Neural cell (in vitro differentiated cells): Measurements from ENCODE around the gene C16orf74. TPM values are rescaled to one million over a fixed set of nuclear protein-coding genes. Genes with fewer than 3 reads are reported as not detected.

ENCODE experiments used
- H2AFZ ChIP-seq: fragments of 200-600, 300-800 bp; sonication (generic), shearing (Covaris generic); 2 replicates; pipeline ENCODE4 v1.6.0; 2014; ENCODE audit warnings: low read depth, mild to moderate bottlenecking, antibody characterized with exemption, low read length, moderate library complexity
- H3F3A ChIP-seq: fragments of 200-600 bp; shearing (Covaris generic); 2 replicates; pipeline ENCODE4 v1.6.1; 2016; ENCODE audit warnings: mild to moderate bottlenecking, moderate library complexity, mixed read lengths, antibody characterized with exemption, low read length; ENCODE audit not compliant: insufficient read depth, poor library complexity, severe bottlenecking
- H3K27ac ChIP-seq: fragments of 200-600, 300-800 bp; sonication (generic), shearing (Covaris generic); 2 replicates; pipeline ENCODE4 v1.5.1; 2014; ENCODE audit warnings: mild to moderate bottlenecking, low read length, moderate library complexity
- H3K27me3 ChIP-seq: fragments of 300-800, 200-600 bp; sonication (generic), shearing (Covaris generic); 2 replicates; pipeline ENCODE4 v1.6.0; 2014; ENCODE audit warnings: mild to moderate bottlenecking, low read depth, low read length, moderate library complexity; ENCODE audit not compliant: insufficient read depth
- H3K36me3 ChIP-seq: fragments of 300-800, 200-600 bp; sonication (generic), shearing (Covaris generic); 2 replicates; pipeline ENCODE4 v1.5.1; 2014; ENCODE audit warnings: mild to moderate bottlenecking, antibody characterized with exemption, low read length, moderate library complexity; ENCODE audit not compliant: insufficient read depth
- H3K4me2 ChIP-seq: fragments of 300-800, 200-600 bp; sonication (generic), shearing (Covaris generic); 2 replicates; pipeline ENCODE4 v1.6.0; 2014; ENCODE audit warnings: mild to moderate bottlenecking, low read length
- H3K4me3 ChIP-seq: fragments of 300-800, 200-600 bp; sonication (generic), shearing (Covaris generic); 2 replicates; pipeline ENCODE4 v1.5.1; 2014; ENCODE audit warnings: mild to moderate bottlenecking, low read length, moderate library complexity
- H3K79me2 ChIP-seq: fragments of 200-600 bp; shearing (Covaris generic); replicated peaks from 2 replicates; pipeline ENCODE4 v1.6.0; 2014; ENCODE audit warnings: mild to moderate bottlenecking, low read length, moderate library complexity; ENCODE audit not compliant: insufficient read depth
- H3K9ac ChIP-seq: fragments of 300-800, 200-600 bp; sonication (generic), shearing (Covaris generic); 2 replicates; pipeline ENCODE4 v1.6.1; 2016; ENCODE audit warnings: mild to moderate bottlenecking, low read length, mixed read lengths
- H3K9me2 ChIP-seq: fragments of 200-600 bp; shearing (Covaris generic); 2 replicates; pipeline ENCODE4 v1.6.1; 2016; ENCODE audit warnings: mild to moderate bottlenecking, low read length, mixed read lengths; ENCODE audit not compliant: insufficient read depth
- H3K9me3 ChIP-seq: fragments of 200-600, 300-800 bp; sonication (generic), shearing (Covaris generic); 2 replicates; pipeline ENCODE4 v1.6.1; 2016; ENCODE audit warnings: mild to moderate bottlenecking, mixed run types, low read length, moderate library complexity, mixed read lengths
- H4K20me1 ChIP-seq: fragments of 200-600 bp; shearing (Covaris generic); 2 replicates; pipeline ENCODE4 v1.6.1; 2016; ENCODE audit warnings: mild to moderate bottlenecking, mixed run types; ENCODE audit not compliant: insufficient read depth
- CTCF ChIP-seq: fragments of 450-650 bp; IDR thresholded peaks from 2 replicates; pipeline ENCODE4 v1.5.1; 2014; ENCODE audit warnings: antibody characterized with exemption, mild to moderate bottlenecking, moderate library complexity; ENCODE audit not compliant: poor library complexity, severe bottlenecking
- EP300 ChIP-seq: fragments of 450-650 bp; conservative IDR thresholded peaks from 2 replicates; pipeline ENCODE4 v1.6.1; 2014; ENCODE audit warnings: antibody characterized with exemption, mild to moderate bottlenecking, moderate library complexity; ENCODE audit not compliant: poor library complexity, severe bottlenecking
- EZH2 ChIP-seq: fragments of 200-600, 300-800 bp; shearing (Covaris generic), sonication (generic); IDR thresholded peaks from 2 replicates; pipeline ENCODE4 v1.6.1; 2014; ENCODE audit warnings: antibody characterized with exemption, low read length, borderline replicate concordance, mild to moderate bottlenecking; ENCODE audit not compliant: insufficient read depth, poor library complexity, severe bottlenecking
- MXI1 ChIP-seq: fragments of 450-650 bp; conservative IDR thresholded peaks from 2 replicates; pipeline ENCODE4 v1.6.1; 2014; ENCODE audit warnings: antibody characterized with exemption, mild to moderate bottlenecking; ENCODE audit not compliant: poor library complexity, severe bottlenecking
- POLR2AphosphoS5 ChIP-seq: IDR thresholded peaks from 2 replicates; pipeline ENCODE4 v1.6.1; 2012
- RAD21 ChIP-seq: fragments of 450-650 bp; conservative IDR thresholded peaks from 2 replicates; pipeline ENCODE4 v1.6.1; 2014; ENCODE audit warnings: antibody characterized with exemption, mild to moderate bottlenecking, moderate library complexity
- REST ChIP-seq: IDR thresholded peaks from 2 replicates; pipeline ENCODE4 v1.6.1; 2012; ENCODE audit warnings: borderline replicate concordance
- SMC3 ChIP-seq: fragments of 450-650 bp; conservative IDR thresholded peaks from 2 replicates; pipeline ENCODE4 v1.6.1; 2014; ENCODE audit warnings: antibody characterized with exemption, mild to moderate bottlenecking, moderate library complexity; ENCODE audit not compliant: poor library complexity
- TAF1 ChIP-seq: IDR thresholded peaks from 2 replicates; pipeline ENCODE4 v1.6.1; 2012; ENCODE audit warnings: low read depth
- polyA plus RNA-seq: library from polyadenylated mRNA; depleted of rRNA; stranded (reverse); fragments of >200 nt; gene quantifications from 2 replicates; pipeline ENCODE4 v1.2.3, GENCODE V29; 2014

C16orf74 gene
- polyA plus RNA-seq, 1 donor from 2014 or later: not detected

GRCh38 chr16:85699628-85700027 lies 51.3 kb downstream of the C16orf74 start:
- H3K36me3 ChIP-seq: no peaks in the 10 kb centered on the region
- no peak for TF ChIP-seq EZH2
- no peak for TF ChIP-seq MXI1
- TF ChIP-seq TAF1: no peak
- no peak for TF ChIP-seq REST
- TF ChIP-seq SMC3: no peak
- TF ChIP-seq POLR2AphosphoS5: no peak
- TF ChIP-seq RAD21: no peak
- TF ChIP-seq CTCF: no peak
- no peak for TF ChIP-seq EP300
- no peak overlapping the region for H3K4me2 ChIP-seq
- no peak overlapping the region for H2AFZ ChIP-seq
- H3F3A ChIP-seq: no peaks in the 10 kb centered on the region
- no peaks in the 10 kb centered on the region for H3K79me2 ChIP-seq
- no peaks in the 10 kb centered on the region for H3K9me2 ChIP-seq
- H3K9ac ChIP-seq: no peak overlapping the region
- no peaks in the 10 kb centered on the region for H4K20me1 ChIP-seq
- no peak overlapping the region for H3K27ac ChIP-seq
- H3K9me3 ChIP-seq: no peaks in the 10 kb centered on the region
- no peak overlapping the region for H3K4me3 ChIP-seq
- no peaks in the 10 kb centered on the region for H3K27me3 ChIP-seq

GRCh38 chr16:85698935-85699558 lies 51.8 kb downstream of the C16orf74 start:
- Histone ChIP-seq H3K79me2 (no peaks in the 10 kb centered on the region), H3K27ac (no peak overlapping the region)
- TF ChIP-seq TAF1 (no peak), SMC3 (no peak), REST (no peak), CTCF (no peak), RAD21 (no peak), MXI1 (no peak), POLR2AphosphoS5 (no peak), EP300 (no peak), EZH2 (no peak)

More at GRCh38 chr16:85698935-85699558, 51.8 kb downstream of the C16orf74 start:
- no peaks in the 10 kb centered on the region for H3F3A ChIP-seq
- H3K9me3 ChIP-seq: no peaks in the 10 kb centered on the region
- H3K9me2 ChIP-seq: no peaks in the 10 kb centered on the region
- no peaks in the 10 kb centered on the region for H3K36me3 ChIP-seq
- no peak overlapping the region for H3K4me2 ChIP-seq
- no peaks in the 10 kb centered on the region for H3K27me3 ChIP-seq
- no peak overlapping the region for H2AFZ ChIP-seq
- no peaks in the 10 kb centered on the region for H4K20me1 ChIP-seq
- H3K9ac ChIP-seq: no peak overlapping the region
- no peak overlapping the region for H3K4me3 ChIP-seq
